Measurements from ENCODE around the gene TRIM63. TPM values are rescaled to one million over a fixed set of nuclear protein-coding genes. Genes with fewer than 3 reads are reported as not detected.
"Not testable (repeated sequence)": the region's sequence is repeated elsewhere in the genome, so short reads cannot be mapped to it uniquely, and the experiment has no call there.

Gene TRIM63
- total RNA-seq, 2 donors from 2014 or later, result not detected

- no peaks in the 10 kb centered on the region for H3K9me3 ChIP-seq (ENCODE audit: control insufficient read depth, low read length, poor library complexity, severe bottlenecking)
- Mint-ChIP-seq H3K36me3 (ENCODE audit: low read depth) (no peaks in the 10 kb centered on the region), H3K4me3 (no peak overlapping the region), H3K4me1 (peaks cover 4% of the 10 kb centered on the region), H3K27ac (no peak overlapping the region), H3K27me3 (peaks cover 5% of the 10 kb centered on the region)
- DNase-seq (no peak), ATAC-seq (no peak)
Measured at GRCh38 chr1:26097696-26098095, 30.3 kb upstream of the TRIM63 start.

DNA sequence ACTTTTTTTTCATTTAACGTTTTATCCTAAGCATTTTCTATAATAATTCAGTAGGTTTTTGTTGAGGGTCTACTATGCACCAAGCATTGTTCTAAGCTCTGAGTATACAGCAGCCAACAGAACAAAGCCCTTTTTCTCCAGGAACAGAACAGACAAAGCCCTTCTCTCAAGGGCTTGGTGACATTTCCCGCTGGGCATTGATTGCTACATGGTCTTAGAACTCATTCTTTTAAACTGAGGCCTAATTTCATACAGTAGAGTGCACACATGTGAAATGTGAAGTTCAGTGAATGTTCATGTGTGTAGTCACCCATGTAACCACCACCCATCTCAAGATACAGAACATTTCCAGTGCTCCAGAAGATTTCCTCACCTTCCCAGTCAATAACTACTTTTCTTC, 29.0 kb upstream of the TRIM63 start:
- no peak for ATAC-seq
- no peaks in the 10 kb centered on the region for H3K9me3 ChIP-seq (ENCODE audit: control insufficient read depth, low read length, poor library complexity, severe bottlenecking)
- no peak overlapping the region for H3K27ac Mint-ChIP-seq
- H3K27me3 Mint-ChIP-seq, result peaks cover 15% of the 10 kb centered on the region
- no peak for DNase-seq
- H3K4me1 Mint-ChIP-seq, result peaks cover 4% of the 10 kb centered on the region
- H3K36me3 Mint-ChIP-seq (ENCODE audit: low read depth), result no peaks in the 10 kb centered on the region
- H3K4me3 Mint-ChIP-seq, result peak overlapping the region; percentile 15

GRCh38 chr1:26094677-26095383, 27.4 kb upstream of the TRIM63 start:
- H3K27me3 Mint-ChIP-seq, result peaks cover 32% of the 10 kb centered on the region
- ATAC-seq (no peak), DNase-seq (no peak)
- H3K9me3 ChIP-seq (ENCODE audit: control insufficient read depth, low read length, poor library complexity, severe bottlenecking), result no peaks in the 10 kb centered on the region
- H3K27ac Mint-ChIP-seq, result no peak overlapping the region
- no peaks in the 10 kb centered on the region for H3K36me3 Mint-ChIP-seq (ENCODE audit: low read depth)
- H3K4me3 Mint-ChIP-seq, result no peak overlapping the region
- H3K4me1 Mint-ChIP-seq, result peaks cover 4% of the 10 kb centered on the region

GRCh38 chr1:26094076-26094669, 26.7 kb upstream of the TRIM63 start:
- DNase-seq, result no peak
- ATAC-seq, result no peak
- H3K36me3 Mint-ChIP-seq (ENCODE audit: low read depth), result no peaks in the 10 kb centered on the region
- H3K4me1 Mint-ChIP-seq, result peaks cover 4% of the 10 kb centered on the region
- H3K9me3 ChIP-seq (ENCODE audit: control insufficient read depth, low read length, poor library complexity, severe bottlenecking), result no peaks in the 10 kb centered on the region
- no peak overlapping the region for H3K27ac Mint-ChIP-seq
- peaks cover 34% of the 10 kb centered on the region for H3K27me3 Mint-ChIP-seq
- no peak overlapping the region for H3K4me3 Mint-ChIP-seq

- H3K36me3 Mint-ChIP-seq (ENCODE audit: low read depth), result not testable (repeated sequence)
Measured at GRCh38 chr1:26093569-26093968, 26.1 kb upstream of the TRIM63 start.

DNA sequence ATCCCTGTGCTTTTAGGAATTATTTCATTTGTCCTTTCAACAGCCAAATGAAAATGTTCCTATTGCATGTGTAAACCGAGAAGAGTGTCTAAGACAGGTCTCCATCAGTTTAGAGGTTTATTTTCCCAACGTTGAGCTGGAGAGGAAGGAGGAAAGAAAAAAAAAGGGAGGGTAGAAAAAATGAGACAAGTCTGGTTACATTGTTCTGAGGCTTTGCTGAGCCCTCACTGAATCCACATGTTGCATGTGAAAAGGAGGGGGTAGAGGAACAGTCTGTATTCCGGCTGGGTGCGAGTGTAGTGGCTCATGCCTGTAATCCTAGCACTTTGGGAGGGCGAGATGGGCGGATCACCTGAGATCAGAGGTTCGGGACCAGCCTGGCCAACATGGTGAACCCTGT, 25.0 kb upstream of the TRIM63 start:
- no peaks in the 10 kb centered on the region for H3K9me3 ChIP-seq (ENCODE audit: control insufficient read depth, low read length, poor library complexity, severe bottlenecking)
- ATAC-seq, result no peak
- H3K4me1 Mint-ChIP-seq, result no peaks in the 10 kb centered on the region
- H3K27me3 Mint-ChIP-seq, result peaks cover 29% of the 10 kb centered on the region
- H3K27ac Mint-ChIP-seq, result peak overlapping the region; percentile 60
- DNase-seq, result no peak
- no peak overlapping the region for H3K4me3 Mint-ChIP-seq
- no peaks in the 10 kb centered on the region for H3K36me3 Mint-ChIP-seq (ENCODE audit: low read depth)

More at GRCh38 chr1:26093569-26093968, 26.1 kb upstream of the TRIM63 start:
- H3K4me3 Mint-ChIP-seq; H3K9me3 ChIP-seq (ENCODE audit: control insufficient read depth, low read length, poor library complexity, severe bottlenecking); H3K27ac Mint-ChIP-seq; ATAC-seq; H3K4me1 Mint-ChIP-seq; DNase-seq: not testable (repeated sequence)
- peaks cover 34% of the 10 kb centered on the region for H3K27me3 Mint-ChIP-seq

DNA sequence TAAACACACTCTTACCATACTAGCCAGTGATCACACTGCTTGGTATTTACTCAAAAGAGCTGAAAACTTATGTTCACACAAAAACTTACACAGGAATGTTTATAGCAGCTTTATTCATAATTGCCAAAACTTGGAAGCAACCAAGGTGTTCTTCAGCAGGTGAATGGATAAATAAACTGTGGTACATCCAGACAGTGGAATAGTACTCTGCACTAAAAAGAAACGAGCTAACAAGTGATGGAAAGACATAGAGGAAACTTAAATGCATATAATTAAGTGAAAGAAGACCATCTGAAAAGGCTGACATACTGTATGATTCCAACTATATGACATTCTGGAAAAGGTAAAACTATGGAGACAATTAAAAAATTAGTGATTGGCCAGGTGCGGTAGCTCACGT, 23.5 kb upstream of the TRIM63 start:
- no peak for DNase-seq
- H3K27ac Mint-ChIP-seq, result no peak overlapping the region
- no peaks in the 10 kb centered on the region for H3K9me3 ChIP-seq (ENCODE audit: control insufficient read depth, low read length, poor library complexity, severe bottlenecking)
- ATAC-seq, result no peak
- H3K4me3 Mint-ChIP-seq, result no peak overlapping the region
- no peaks in the 10 kb centered on the region for H3K4me1 Mint-ChIP-seq
- H3K27me3 Mint-ChIP-seq, result peaks cover 38% of the 10 kb centered on the region
- no peaks in the 10 kb centered on the region for H3K36me3 Mint-ChIP-seq (ENCODE audit: low read depth)

- no peaks in the 10 kb centered on the region for H3K4me1 Mint-ChIP-seq
- peaks cover 3% of the 10 kb centered on the region for H3K36me3 Mint-ChIP-seq (ENCODE audit: low read depth)
- H3K4me3 Mint-ChIP-seq, result no peak overlapping the region
- DNase-seq (no peak), ATAC-seq (no peak)
- peaks cover 52% of the 10 kb centered on the region for H3K27me3 Mint-ChIP-seq
- H3K9me3 ChIP-seq (ENCODE audit: control insufficient read depth, low read length, poor library complexity, severe bottlenecking), result no peaks in the 10 kb centered on the region
- H3K27ac Mint-ChIP-seq, result no peak overlapping the region
Measured at GRCh38 chr1:26089125-26089524, 21.7 kb upstream of the TRIM63 start.

- no peak overlapping the region for H3K4me3 Mint-ChIP-seq
- ATAC-seq (no peak), DNase-seq (no peak)
- no peaks in the 10 kb centered on the region for H3K4me1 Mint-ChIP-seq
- H3K9me3 ChIP-seq (ENCODE audit: control insufficient read depth, low read length, poor library complexity, severe bottlenecking), result no peaks in the 10 kb centered on the region
- no peak overlapping the region for H3K27ac Mint-ChIP-seq
- H3K27me3 Mint-ChIP-seq, result peaks cover 49% of the 10 kb centered on the region
- peaks cover 4% of the 10 kb centered on the region for H3K36me3 Mint-ChIP-seq (ENCODE audit: low read depth)
Measured at GRCh38 chr1:26084844-26085243, 17.4 kb upstream of the TRIM63 start.

DNA sequence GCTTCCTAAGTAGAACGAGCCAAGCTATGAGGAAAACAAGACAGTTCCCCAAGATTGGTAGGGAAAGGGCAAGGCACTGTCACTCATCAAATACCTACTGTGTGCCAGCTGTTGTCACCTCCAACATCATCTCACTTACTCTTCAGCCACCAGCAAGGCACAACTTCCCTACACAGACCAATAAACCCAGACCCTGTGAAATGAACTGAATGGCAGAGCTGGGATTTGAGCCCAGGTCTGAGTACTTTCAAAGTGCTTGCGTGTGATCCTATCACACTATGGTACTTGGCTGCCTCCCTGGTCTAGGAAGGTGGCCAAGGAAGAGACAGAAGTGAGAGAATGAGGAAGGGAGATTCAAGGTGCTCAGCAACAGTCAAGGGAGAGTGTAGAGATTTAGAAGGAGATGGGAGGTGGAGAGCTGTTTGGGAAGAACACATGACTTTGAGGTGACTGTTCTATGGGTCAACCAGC, 16.7 kb upstream of the TRIM63 start:
- H3K9me3 ChIP-seq (ENCODE audit: control insufficient read depth, low read length, poor library complexity, severe bottlenecking), result no peaks in the 10 kb centered on the region
- Mint-ChIP-seq H3K27ac (no peak overlapping the region), H3K27me3 (peaks cover 52% of the 10 kb centered on the region), H3K4me3 (no peak overlapping the region), H3K4me1 (no peaks in the 10 kb centered on the region), H3K36me3 (ENCODE audit: low read depth) (peaks cover 4% of the 10 kb centered on the region)
- ATAC-seq (no peak), DNase-seq (no peak)

GRCh38 chr1:26083208-26083607, 15.8 kb upstream of the TRIM63 start:
- H3K27me3 Mint-ChIP-seq, result peaks cover 61% of the 10 kb centered on the region
- H3K36me3 Mint-ChIP-seq (ENCODE audit: low read depth), result peaks cover 4% of the 10 kb centered on the region
- ATAC-seq (no peak), DNase-seq (no peak)
- no peaks in the 10 kb centered on the region for H3K9me3 ChIP-seq (ENCODE audit: control insufficient read depth, low read length, poor library complexity, severe bottlenecking)
- H3K4me3 Mint-ChIP-seq, result no peak overlapping the region
- H3K4me1 Mint-ChIP-seq, result no peaks in the 10 kb centered on the region
- no peak overlapping the region for H3K27ac Mint-ChIP-seq

GRCh38 chr1:26082020-26082350, 14.6 kb upstream of the TRIM63 start:
- no peak overlapping the region for H3K27ac Mint-ChIP-seq
- no peak overlapping the region for H3K4me3 Mint-ChIP-seq
- DNase-seq (no peak), ATAC-seq (no peak)
- H3K27me3 Mint-ChIP-seq, result peaks cover 68% of the 10 kb centered on the region
- no peaks in the 10 kb centered on the region for H3K4me1 Mint-ChIP-seq
- peaks cover 4% of the 10 kb centered on the region for H3K36me3 Mint-ChIP-seq (ENCODE audit: low read depth)
- H3K9me3 ChIP-seq (ENCODE audit: control insufficient read depth, low read length, poor library complexity, severe bottlenecking), result no peaks in the 10 kb centered on the region

GRCh38 chr1:26081267-26082019, 14.0 kb upstream of the TRIM63 start:
- H3K27me3 Mint-ChIP-seq, result peaks cover 66% of the 10 kb centered on the region
- DNase-seq (no peak), ATAC-seq (no peak)
- no peaks in the 10 kb centered on the region for H3K9me3 ChIP-seq (ENCODE audit: control insufficient read depth, low read length, poor library complexity, severe bottlenecking)
- H3K36me3 Mint-ChIP-seq (ENCODE audit: low read depth), result peaks cover 4% of the 10 kb centered on the region
- H3K27ac Mint-ChIP-seq, result no peak overlapping the region
- no peak overlapping the region for H3K4me3 Mint-ChIP-seq
- H3K4me1 Mint-ChIP-seq, result no peaks in the 10 kb centered on the region

All from T-helper 17 cell (primary cell).